ENCODE measurements around the gene POU2F3.

The POU2F3 gene

GRCh38 chr11:120342678-120343077, 102.7 kb downstream of the POU2F3 start:
- no peak for DNase-seq (ENCODE audit: low read depth)

GRCh38 chr11:120343429-120343828, 103.5 kb downstream of the POU2F3 start:
- DNase-seq (ENCODE audit: low read depth), result no peak

- peak; percentile 32 for DNase-seq (ENCODE audit: low read depth)
Measured at GRCh38 chr11:120344302-120345004, 104.5 kb downstream of the POU2F3 start.

- no peak for DNase-seq (ENCODE audit: low read depth)
Measured at GRCh38 chr11:120346233-120346632, 106.3 kb downstream of the POU2F3 start.

GRCh38 chr11:120350637-120351036, 110.7 kb downstream of the POU2F3 start:
- no peak for DNase-seq (ENCODE audit: low read depth)

- DNase-seq (ENCODE audit: low read depth), result no peak
Measured at GRCh38 chr11:120352405-120352804, 112.5 kb downstream of the POU2F3 start.

- no peak for DNase-seq (ENCODE audit: low read depth)
Measured at GRCh38 chr11:120354068-120354467, 114.1 kb downstream of the POU2F3 start.

GRCh38 chr11:120354779-120355178, 114.8 kb downstream of the POU2F3 start:
- DNase-seq (ENCODE audit: low read depth), result no peak

- no peak for DNase-seq (ENCODE audit: low read depth)
Measured at GRCh38 chr11:120357620-120358019, 117.7 kb downstream of the POU2F3 start.

- no peak for DNase-seq (ENCODE audit: low read depth)
Measured at GRCh38 chr11:120358729-120359128, 118.8 kb downstream of the POU2F3 start.

- DNase-seq (ENCODE audit: low read depth), result no peak
Measured at GRCh38 chr11:120363436-120363835, 123.5 kb downstream of the POU2F3 start.

GRCh38 chr11:120365512-120365911, 125.6 kb downstream of the POU2F3 start:
- no peak for DNase-seq (ENCODE audit: low read depth)
